Stimulated activated effector memory CD8-positive, alpha-beta T cell treated with anti-CD3 and anti-CD28 coated beads, Interleukin-12 subunit alpha, Interleukin-12 subunit beta, amount 100 ng/mL, for 72 hours (primary cell): Measurements from ENCODE around the gene RFTN2.
"Not testable (repeated sequence)": the region's sequence is repeated elsewhere in the genome, so short reads cannot be mapped to it uniquely, and the experiment has no call there.

Experiments
- ATAC-seq: fragments of 150-1000 bp; cut with Tn5 transposase; 2 replicates; pipeline ENCODE4 v1.10.0; 2021
- DNase-seq, 2 donors: peaks; one replicate each; pipeline ENCODE4 v3.0.0; 2021 to 2022; ENCODE audit warnings: low spot score in 2 of 2
- H3K27ac Mint-ChIP-seq: one replicate; pipeline ENCODE4 v1.8.0; 2022; ENCODE audit warnings: mild to moderate bottlenecking, mixed read lengths
- H3K36me3 Mint-ChIP-seq: one replicate; pipeline ENCODE4 v1.8.0; 2022; ENCODE audit warnings: mild to moderate bottlenecking, mixed read lengths
- H3K4me1 Mint-ChIP-seq: one replicate; pipeline ENCODE4 v1.8.0; 2022; ENCODE audit warnings: mixed read lengths
- H3K4me3 Mint-ChIP-seq: one replicate; pipeline ENCODE4 v1.8.0; 2022; ENCODE audit warnings: mild to moderate bottlenecking, mixed read lengths
- H3K9me3 Mint-ChIP-seq: one replicate; pipeline ENCODE4 v1.8.0; 2022; ENCODE audit warnings: mixed read lengths

RFTN2 gene

DNA sequence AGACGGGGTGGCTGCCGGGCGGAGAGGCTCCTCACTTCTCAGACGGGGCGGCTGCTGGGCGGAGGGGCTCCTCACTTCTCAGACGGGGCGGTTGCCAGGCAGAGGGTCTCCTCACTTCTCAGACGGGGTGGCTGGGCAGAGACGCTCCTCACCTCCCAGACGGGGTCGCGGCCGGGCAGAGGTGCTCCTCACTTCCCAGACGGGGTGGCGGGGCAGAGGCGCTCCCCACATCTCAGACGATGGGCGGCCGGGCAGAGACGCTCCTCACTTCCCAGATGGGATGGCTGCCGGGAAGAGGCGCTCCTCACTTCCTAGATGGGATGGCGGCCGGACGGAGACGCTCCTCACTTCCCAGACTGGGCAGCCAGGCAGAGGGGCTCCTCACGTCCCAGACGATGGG lies 21.2 kb upstream of the RFTN2 start:
- H3K9me3 Mint-ChIP-seq, H3K36me3 Mint-ChIP-seq, H3K4me3 Mint-ChIP-seq, DNase-seq, ATAC-seq, H3K27ac Mint-ChIP-seq: not testable (repeated sequence)
- peaks cover 28% of the 10 kb centered on the region for H3K4me1 Mint-ChIP-seq

DNA sequence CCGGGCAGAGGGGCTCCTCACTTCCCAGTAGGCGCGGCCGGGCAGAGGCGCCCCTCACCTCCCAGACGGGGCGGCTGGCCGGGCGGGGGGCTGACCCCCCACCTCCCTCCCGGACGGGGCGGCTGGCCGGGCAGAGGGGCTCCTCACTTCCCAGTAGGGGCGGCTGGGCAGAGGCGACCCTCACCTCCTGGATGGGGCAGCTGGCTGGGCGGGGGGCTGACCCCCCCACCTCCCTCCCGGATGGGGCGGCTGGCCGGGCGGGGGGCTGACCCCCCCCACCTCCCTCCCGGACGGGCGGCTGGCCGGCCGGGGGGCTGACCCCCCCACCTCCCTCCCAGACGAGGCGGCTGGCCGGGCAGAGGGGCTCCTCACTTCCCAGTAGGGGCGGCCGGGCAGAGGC lies 20.6 kb upstream of the RFTN2 start:
- not testable (repeated sequence) for ATAC-seq, H3K9me3 Mint-ChIP-seq

DNA sequence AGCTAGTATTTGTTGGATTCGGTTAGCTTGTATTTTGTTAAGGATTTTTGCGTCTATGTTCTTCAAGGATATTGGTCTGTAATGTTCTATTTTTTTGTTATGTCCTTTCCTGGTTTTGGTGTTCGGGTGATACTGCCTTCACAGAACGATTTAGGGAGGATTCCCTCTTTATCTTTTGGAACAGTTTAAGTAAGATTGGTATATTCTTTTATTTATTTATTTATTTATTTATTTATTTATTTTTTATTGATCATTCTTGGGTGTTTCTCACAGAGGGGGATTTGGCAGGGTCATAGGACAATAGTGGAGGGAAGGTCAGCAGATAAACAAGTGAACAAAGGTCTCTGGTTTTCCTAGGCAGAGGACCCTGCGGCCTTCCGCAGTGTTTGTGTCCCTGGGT lies 19.8 kb upstream of the RFTN2 start:
- H3K36me3 Mint-ChIP-seq, H3K4me3 Mint-ChIP-seq, H3K27ac Mint-ChIP-seq, ATAC-seq, DNase-seq, H3K9me3 Mint-ChIP-seq: not testable (repeated sequence)
- H3K4me1 Mint-ChIP-seq: peaks cover 15% of the 10 kb centered on the region

More for the DNA sequence above, 20.6 kb upstream of the RFTN2 start:
- not testable (repeated sequence) for H3K4me3 Mint-ChIP-seq, DNase-seq, H3K36me3 Mint-ChIP-seq, H3K27ac Mint-ChIP-seq
- H3K4me1 Mint-ChIP-seq: peaks cover 23% of the 10 kb centered on the region

DNA sequence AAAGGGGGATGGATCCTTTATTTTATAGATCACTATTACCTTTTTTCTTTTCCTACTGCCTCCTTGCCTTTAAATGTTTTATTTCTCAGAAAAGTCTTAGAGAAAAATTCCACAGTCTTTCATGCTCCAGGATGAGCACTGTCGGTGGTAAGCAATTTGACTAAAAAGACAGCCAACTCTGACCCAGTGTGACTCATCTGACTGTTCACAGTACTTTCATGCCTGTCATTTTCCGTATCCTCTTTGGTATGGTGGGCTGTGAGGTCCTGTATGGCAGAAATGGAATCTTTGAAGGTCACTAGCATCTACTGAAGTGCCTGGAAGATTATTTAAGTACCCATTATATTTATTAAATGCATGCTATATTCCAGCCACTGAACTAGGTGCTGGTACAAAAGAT lies 2.1 kb upstream of the RFTN2 start:
- H3K36me3 Mint-ChIP-seq: no peaks in the 10 kb centered on the region
- ATAC-seq (peak; percentile 60), DNase-seq (no peak)
- no peak overlapping the region for H3K4me3 Mint-ChIP-seq
- H3K9me3 Mint-ChIP-seq: no peaks in the 10 kb centered on the region
- H3K27ac Mint-ChIP-seq: no peak overlapping the region
- peaks cover 5% of the 10 kb centered on the region for H3K4me1 Mint-ChIP-seq

DNA sequence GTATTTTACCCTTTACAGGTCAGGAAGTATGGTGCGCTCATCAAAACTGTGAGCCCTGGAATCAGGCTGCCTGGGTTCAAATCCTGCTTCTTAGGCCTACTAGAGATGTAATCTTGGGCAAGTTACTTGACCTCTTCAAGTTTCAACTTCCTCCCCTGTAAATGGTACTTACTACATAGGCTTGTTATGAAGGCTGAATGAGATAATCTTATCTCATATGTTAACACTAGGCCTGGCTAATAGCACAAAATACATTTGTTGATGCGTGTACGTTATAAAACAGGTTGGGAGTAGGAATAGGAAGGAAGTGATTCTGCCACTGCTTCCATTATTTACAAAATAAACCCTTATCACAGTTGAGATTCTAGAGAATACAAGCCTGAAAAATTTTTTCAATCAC lies 1.7 kb upstream of the RFTN2 start:
- DNase-seq: no peak

DNA sequence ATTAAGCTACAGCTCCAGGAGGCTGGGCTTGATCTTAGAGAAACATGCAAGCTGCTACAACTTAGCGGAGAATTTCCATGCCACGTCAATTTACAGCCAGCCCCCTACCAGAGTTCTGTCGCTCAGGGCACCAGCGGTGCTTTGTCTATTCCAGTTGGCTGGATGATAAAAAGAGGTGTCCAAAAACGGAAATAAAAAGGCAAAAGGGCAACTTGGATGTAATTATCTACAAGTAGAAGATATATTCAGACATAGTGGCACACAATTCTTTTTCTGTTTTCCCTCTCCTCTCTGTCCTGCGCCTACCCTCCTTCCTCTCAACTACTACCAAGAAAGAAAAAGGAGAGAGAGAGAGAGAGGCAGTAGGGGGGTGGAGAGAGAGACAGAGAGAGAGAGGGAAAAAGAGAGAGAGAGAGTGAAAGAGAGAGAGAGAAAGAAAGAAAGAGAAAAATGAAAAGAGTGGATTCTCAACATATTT lies 363 bp upstream of the RFTN2 start:
- no peak for ATAC-seq
- Mint-ChIP-seq H3K9me3 (no peaks in the 10 kb centered on the region), H3K27ac (no peak overlapping the region), H3K4me3 (no peak overlapping the region), H3K4me1 (peaks cover 5% of the 10 kb centered on the region), H3K36me3 (no peaks in the 10 kb centered on the region)
- DNase-seq: no peak

More for the DNA sequence above, 1.7 kb upstream of the RFTN2 start:
- no peaks in the 10 kb centered on the region for H3K9me3 Mint-ChIP-seq
- no peak overlapping the region for H3K4me3 Mint-ChIP-seq
- peaks cover 5% of the 10 kb centered on the region for H3K4me1 Mint-ChIP-seq
- no peak overlapping the region for H3K27ac Mint-ChIP-seq
- no peak for ATAC-seq
- no peaks in the 10 kb centered on the region for H3K36me3 Mint-ChIP-seq

DNA sequence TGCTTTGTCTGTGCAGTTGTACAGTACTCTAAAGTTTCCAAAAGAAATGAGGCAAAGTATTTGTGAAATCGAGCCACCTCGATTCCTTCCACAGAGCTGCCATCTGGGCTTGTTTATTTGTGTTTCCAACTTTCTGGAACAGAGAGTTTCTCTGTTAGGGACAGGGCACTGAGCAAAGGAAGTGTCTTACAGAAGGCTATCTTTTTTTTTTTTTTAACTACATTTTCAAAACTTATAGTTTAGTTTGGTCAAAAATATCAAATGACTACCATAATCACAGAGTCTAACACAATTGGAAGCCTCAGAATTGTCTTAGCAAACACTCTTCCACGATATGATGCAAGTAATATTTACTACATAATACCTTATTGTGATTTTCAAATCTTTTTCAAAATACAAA lies 796 bp downstream of the RFTN2 start:
- Mint-ChIP-seq H3K36me3 (no peaks in the 10 kb centered on the region), H3K4me1 (peaks cover 5% of the 10 kb centered on the region), H3K4me3 (no peak overlapping the region), H3K9me3 (no peaks in the 10 kb centered on the region), H3K27ac (no peak overlapping the region)
- ATAC-seq: no peak
- DNase-seq: no peak

DNA sequence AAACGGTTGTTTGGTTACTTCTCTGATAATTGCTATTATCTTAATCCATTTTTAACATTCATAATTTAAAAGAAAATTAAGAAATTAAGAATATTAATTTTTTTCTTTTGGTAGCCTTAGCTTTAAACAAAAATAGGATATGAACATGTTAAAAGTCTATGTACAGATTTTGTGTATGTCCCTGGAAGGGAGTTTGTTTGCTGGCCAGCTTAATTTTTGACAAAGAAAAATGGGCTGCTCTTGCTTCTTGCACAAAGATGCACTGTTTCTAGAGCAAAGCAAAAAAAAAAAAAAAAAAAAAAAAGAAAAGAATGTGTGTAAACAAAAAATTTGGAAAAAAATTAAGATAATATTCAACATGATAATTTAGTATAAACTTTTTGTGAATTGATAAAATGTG lies 1.3 kb downstream of the RFTN2 start:
- DNase-seq: no peak
- no peak overlapping the region for H3K4me3 Mint-ChIP-seq

DNA sequence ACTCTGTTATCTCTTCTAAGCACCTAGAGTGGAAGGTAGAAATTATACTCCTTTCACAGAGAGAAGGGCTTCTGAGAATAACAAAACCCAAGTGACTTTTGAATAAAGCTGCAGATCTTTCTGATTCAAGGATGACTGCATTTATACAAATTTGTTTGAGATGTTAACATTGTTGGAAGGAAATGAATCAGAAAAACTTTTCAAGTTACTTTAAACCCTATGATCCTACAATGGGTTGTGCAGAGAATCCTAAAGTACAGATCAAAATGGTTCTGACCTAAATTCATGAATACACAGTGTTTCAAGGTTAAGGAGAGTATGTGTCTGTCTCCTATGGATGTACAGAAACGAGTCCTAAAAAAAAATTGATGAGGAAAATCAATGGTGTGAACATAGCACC lies 1.8 kb downstream of the RFTN2 start:
- Mint-ChIP-seq H3K36me3 (no peaks in the 10 kb centered on the region), H3K4me1 (peaks cover 5% of the 10 kb centered on the region), H3K4me3 (no peak overlapping the region), H3K27ac (no peak overlapping the region), H3K9me3 (no peaks in the 10 kb centered on the region)
- no peak for ATAC-seq
- no peak for DNase-seq

More for the DNA sequence above, 1.3 kb downstream of the RFTN2 start:
- no peaks in the 10 kb centered on the region for H3K36me3 Mint-ChIP-seq
- H3K4me1 Mint-ChIP-seq: peaks cover 5% of the 10 kb centered on the region
- no peak for ATAC-seq
- H3K9me3 Mint-ChIP-seq: no peaks in the 10 kb centered on the region
- no peak overlapping the region for H3K27ac Mint-ChIP-seq

DNA sequence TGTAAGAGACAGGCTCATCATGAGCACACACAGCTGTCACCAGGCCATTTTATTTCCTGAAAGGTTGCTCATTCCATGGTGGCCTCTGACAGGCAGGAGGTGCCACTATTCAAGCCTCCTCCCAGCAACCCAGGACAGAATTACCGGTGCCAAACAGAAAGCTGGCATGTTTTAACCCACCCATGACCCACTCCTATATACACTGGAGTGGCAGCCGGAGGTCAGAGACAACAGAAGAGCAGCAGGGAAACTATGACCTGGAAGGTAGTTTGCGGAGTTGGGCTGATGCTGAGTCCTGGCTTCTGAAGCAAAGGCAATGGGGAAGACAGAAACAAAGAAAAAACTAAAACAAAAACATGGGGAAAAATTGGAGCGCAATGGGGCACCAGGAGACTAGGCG lies 2.3 kb downstream of the RFTN2 start:
- no peak overlapping the region for H3K4me3 Mint-ChIP-seq
- ATAC-seq (no peak), DNase-seq (no peak)
- H3K9me3 Mint-ChIP-seq: no peaks in the 10 kb centered on the region
- peaks cover 5% of the 10 kb centered on the region for H3K4me1 Mint-ChIP-seq
- H3K36me3 Mint-ChIP-seq: no peaks in the 10 kb centered on the region
- H3K27ac Mint-ChIP-seq: no peak overlapping the region

DNA sequence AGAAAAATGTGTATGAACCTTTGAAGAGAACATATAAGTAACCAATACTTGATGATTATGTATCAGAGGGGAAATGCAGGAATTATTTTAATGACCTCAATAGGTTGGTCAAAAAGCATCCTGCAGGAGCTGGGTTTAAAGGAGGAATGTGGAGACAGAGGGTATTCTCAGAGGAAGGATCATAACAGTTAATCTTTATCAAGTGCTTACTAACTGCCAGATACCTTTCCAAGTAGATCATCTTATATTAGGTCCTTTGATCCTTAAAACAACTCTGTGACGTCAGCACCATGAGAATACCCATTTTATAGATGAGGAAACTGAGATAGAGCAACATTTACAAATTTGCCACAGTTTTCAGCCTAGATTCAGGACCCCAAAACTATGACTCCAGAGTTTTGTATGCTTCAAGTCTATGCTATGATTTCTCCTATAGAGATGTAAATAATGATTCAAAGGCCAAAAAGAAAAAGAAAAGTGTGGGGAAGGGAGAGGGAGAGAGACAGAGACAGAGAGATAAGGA lies 3.0 kb downstream of the RFTN2 start:
- ATAC-seq: no peak
- DNase-seq: no peak
- Mint-ChIP-seq H3K4me1 (peaks cover 5% of the 10 kb centered on the region), H3K27ac (no peak overlapping the region), H3K36me3 (no peaks in the 10 kb centered on the region), H3K4me3 (no peak overlapping the region), H3K9me3 (peaks cover 2% of the 10 kb centered on the region)

DNA sequence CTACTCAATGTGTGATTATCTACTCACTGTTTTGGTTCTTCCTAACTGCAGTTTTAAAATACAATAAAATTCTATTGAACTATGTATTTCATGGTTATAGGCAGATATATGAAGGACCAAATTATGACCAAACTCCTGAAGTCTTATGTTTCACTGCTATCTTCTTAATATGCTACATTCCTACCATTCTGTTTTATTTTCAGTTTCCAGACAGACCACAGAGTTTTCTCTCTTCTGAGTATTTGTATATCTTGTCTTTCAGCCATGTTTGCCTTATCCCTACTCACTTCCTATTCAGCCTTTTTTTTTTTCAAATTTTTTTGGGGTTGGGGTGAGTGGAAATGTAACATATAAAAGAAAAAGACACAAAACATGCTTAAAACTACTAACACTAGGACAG lies 6.3 kb downstream of the RFTN2 start:
- no peaks in the 10 kb centered on the region for H3K36me3 Mint-ChIP-seq
- no peak overlapping the region for H3K4me3 Mint-ChIP-seq
- no peak for DNase-seq
- H3K27ac Mint-ChIP-seq: no peak overlapping the region
- H3K4me1 Mint-ChIP-seq: no peaks in the 10 kb centered on the region
- peaks cover 14% of the 10 kb centered on the region for H3K9me3 Mint-ChIP-seq
- no peak for ATAC-seq

DNA sequence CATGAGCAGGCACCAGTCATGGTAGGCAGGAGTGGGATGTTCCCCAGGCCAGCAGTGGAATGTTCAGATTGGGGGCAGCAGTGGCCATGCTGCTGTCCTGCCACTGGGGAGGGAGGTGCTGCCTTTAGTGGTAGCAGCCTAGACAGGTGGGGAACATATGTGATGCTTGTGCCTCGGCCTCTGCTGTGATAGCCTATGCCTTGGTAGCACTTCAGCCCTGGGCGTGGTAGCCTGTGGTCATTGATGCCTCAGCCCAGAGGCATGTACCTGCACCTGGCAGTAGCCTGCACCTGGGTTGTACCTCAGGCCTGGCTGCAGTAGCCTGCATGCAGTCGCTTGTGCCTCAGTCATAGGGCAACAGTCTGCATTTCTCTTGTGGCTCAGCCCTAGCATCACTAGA lies 7.1 kb downstream of the RFTN2 start:
- Mint-ChIP-seq H3K27ac (no peak overlapping the region), H3K4me3 (no peak overlapping the region), H3K4me1 (no peaks in the 10 kb centered on the region), H3K9me3 (peaks cover 14% of the 10 kb centered on the region), H3K36me3 (no peaks in the 10 kb centered on the region)
- DNase-seq (no peak), ATAC-seq (no peak)

DNA sequence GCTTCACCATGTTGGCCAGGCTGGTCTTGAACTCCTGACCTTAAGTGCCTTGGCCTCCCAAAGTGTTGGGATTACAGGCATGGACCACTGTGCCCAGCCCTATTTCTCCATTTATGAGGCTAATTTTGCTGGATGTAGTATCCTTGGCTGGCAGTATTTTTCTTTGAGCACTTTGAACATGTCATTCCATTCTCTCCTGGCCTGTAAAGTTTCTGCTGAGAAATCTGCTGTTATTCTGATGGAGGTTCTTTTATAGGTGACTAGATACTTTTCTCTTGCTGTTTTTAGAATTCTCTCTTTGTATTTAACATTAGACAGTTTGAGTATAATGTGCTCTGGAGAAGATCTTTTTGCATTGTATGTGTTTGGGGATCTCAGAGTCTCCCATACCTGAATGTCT lies 9.1 kb downstream of the RFTN2 start:
- no peaks in the 10 kb centered on the region for H3K4me1 Mint-ChIP-seq
- H3K27ac Mint-ChIP-seq: no peak overlapping the region
- H3K36me3 Mint-ChIP-seq: no peaks in the 10 kb centered on the region

DNA sequence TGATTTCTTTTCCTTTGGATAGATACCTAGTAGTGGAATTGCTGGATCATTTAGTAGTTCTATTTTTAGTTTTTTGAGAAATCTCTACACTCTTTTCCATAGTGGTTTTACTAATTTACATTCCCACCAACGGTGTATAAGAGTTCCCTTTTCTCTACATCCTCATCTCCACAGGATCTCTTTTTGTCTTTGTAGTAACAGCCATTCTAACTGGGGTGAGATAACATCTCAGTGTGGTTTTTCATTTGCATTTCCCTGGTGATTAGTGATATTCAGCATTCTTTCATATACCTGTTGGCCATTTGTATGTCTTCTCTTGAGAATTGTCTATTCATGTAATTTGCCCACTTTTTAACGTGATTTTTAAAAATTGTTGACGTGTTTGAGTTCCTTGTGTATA lies 13.8 kb downstream of the RFTN2 start:
- Mint-ChIP-seq H3K4me3 (no peak overlapping the region), H3K4me1 (no peaks in the 10 kb centered on the region), H3K36me3 (no peaks in the 10 kb centered on the region), H3K27ac (no peak overlapping the region), H3K9me3 (peaks cover 7% of the 10 kb centered on the region)
- ATAC-seq (no peak), DNase-seq (no peak)

More for the DNA sequence above, 9.1 kb downstream of the RFTN2 start:
- ATAC-seq (no peak), DNase-seq (no peak)
- Mint-ChIP-seq H3K4me3 (no peak overlapping the region), H3K9me3 (peaks cover 14% of the 10 kb centered on the region)

DNA sequence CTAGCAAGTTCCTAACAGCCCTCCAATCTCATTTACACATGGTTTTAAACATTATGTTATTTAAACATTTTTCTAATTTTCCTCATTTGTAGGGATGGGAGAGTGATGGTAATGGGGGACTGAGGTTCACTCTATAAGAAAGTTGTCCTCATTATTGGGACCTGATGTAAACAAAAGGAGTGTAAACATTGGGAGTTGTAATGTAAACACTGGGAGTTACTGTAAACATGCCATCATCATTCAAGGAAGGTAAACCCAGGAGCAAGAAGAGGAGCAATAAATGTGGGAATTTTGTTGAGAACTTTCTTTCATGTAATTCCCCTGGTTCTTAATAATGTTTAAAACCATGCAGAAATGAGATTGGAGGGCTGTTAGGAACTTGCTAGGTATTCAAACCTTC lies 17.8 kb downstream of the RFTN2 start:
- Mint-ChIP-seq H3K9me3 (no peaks in the 10 kb centered on the region), H3K4me3 (no peak overlapping the region), H3K27ac (no peak overlapping the region), H3K36me3 (no peaks in the 10 kb centered on the region), H3K4me1 (no peaks in the 10 kb centered on the region)
- ATAC-seq (no peak), DNase-seq (no peak)
